ENCODE results near the gene HMCN2. TPM values are rescaled to one million over a fixed set of nuclear protein-coding genes. Genes with fewer than 3 reads are reported as not detected.

The HMCN2 gene
- total RNA-seq, 1 donor from 2014 or later, result 0.64 TPM

DNA sequence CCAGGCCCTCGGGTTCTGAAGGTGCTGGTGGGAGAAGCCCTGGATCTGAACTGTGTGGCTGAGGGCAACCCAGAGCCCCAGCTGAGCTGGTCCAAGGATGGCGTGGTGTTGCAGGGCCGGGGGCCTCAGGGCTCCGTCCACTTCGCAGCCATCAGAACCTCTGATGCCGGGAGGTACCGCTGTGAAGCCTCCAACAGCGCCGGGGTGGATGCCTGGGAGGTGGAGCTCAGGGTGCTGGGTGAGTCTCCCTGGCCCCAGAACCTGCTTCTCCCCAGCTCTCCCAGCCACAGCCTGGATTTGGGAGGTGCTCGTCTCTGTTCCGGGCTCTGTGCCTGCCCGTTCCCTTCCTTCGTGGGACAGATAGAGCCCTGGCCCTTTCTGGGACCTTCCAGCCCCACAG lies 75.6 kb downstream of the HMCN2 start:
- DNase-seq (ENCODE audit: extremely low read depth, low read depth, low spot score), result no peak

DNA sequence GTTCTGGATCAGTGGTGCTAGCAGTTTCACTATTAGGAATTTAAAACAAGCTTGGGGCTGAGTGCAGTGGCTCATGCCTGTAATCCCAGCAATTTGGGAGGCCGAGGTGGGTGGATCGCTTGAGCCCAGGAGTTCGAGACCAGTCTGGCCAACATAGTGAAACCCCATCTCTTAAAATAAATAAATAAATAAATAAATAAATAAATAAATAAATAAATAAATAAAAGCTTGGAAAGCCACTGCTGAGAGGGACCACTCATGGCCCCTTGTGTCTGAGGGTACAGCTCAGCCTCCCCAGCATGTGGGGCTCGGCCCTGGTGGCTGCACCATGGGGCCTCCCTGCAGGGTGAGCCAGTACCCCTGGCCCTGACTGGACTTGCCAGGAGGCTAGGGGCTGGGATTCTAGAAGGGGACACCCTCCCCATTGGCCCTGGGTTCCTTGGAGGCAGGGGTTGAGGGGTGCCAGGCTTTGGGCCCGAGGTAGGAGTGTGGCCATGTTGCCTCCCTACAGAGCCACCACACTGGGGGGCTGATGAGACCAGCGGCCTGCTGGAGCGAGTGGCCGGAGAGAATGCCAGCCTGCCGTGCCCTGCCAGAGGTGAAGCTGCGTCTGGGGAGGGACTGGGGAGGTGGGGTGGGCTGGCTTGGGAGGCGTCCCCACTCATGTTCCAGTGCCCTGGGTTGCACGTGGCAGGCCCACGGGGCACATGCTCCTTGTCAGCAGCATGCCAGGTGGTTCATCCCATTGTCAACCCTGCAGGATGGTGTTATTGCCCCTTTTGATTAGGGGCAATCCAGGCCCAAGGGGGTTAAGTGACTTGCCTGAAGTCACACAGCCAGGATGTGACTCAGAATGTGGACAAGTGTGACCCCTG lies 76.5 kb downstream of the HMCN2 start:
- no peak for DNase-seq (ENCODE audit: extremely low read depth, low read depth, low spot score)

DNA sequence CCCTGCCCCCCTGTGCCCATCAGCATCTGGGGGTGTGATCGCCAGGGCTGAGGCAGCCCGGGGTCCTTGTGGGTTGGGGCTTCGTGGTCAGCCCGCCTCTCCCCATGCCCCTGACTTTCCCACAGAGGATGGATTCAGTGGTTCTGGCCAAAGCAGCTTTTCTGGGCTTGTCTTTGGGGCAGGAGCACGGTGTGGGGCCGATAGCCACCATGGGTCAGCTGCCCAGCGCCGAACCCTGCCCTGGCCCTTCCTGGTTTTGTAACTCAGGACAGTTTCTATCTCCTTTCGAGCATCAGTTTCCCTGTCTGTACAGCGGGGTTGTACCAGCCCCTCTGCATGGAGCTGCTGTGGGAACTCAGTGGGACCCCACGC lies 77.1 kb downstream of the HMCN2 start:
- DNase-seq (ENCODE audit: extremely low read depth, low read depth, low spot score), result no peak

DNA sequence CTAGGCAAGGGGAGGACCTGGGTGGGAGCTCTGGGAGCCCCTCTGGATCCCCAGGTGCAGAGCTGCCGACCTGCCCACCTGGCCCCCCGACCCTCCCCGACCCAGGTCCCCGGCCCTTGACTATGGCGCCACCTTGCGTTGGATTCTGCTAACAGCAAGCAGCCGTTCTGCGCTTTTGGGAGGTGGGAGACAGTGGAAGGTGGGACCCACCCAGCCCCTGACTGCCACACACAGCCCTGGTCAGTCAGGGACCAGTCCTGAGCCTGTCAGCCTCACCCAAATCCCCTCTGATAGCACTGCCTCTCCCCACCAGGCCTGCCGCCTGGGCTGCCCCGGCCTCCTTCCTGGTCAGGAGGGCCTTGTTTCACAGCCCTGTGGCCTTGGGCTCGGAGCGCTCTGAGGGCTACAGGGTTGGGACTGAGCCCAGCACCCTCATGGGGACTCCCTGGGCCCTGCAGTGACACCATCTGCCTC lies 77.9 kb downstream of the HMCN2 start:
- DNase-seq (ENCODE audit: extremely low read depth, low read depth, low spot score), result no peak

DNA sequence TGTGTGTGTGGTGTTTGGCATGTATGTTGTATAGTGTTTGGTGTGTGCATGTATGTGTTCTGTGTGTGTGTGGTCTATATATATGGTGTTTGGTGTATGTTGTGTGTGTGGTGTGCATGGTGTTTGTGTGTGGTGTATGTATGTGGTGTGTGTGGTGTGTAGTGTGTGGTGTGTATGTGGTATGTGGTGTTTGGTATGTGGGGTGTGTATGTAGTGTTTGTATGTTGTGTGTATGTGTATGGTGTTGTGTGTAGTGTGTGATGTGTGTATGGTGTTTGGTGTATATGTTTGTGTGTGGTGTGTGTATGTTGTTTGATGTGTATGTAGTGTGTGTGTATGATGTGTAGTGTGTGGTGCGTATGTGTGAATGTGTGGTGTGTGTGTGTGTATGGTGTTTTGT lies 78.8 kb downstream of the HMCN2 start:
- DNase-seq (ENCODE audit: extremely low read depth, low read depth, low spot score), result no peak

DNA sequence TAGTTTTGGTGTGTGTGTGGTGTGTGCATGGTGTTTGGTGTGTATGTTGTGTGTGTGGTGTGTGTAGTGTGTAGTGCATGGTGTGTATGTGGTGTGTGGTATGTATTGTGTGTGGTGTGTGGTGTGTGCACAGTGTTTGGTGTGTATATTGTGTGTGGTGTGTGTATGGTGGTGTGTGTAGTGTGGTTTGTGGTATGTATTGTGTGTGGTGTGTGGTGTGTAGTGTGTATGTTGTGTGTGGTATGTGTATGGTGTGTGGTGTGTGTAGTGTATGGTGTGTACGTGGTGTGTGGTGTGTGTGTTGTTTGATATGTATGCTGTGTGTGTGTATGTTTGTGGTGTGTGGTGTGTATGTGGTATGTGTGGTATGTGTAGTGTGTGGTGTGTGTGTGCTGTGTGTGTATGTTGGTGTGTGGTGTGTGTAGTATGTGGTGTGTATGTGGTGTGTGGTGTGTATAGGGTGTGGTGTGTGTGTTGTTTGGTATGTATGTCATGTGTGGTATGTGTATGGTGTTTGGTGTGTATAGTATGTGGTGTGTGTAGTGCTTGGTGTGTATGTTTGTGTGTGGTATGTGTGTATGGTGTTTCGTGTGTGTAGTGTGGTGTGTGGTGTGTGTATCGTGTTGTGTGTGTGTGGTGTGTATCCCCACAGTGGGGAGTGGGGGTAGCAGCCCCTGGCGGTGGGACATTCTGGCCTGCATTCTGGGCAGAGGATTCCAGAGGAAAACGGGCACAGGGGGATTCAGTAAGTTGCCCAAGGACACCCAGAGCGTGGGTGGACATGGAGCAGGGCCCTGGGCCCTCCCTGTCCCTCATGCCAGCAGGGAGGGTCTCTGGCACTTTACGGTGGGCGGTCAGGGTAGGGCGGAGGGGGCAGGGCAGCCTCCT lies 79.7 kb downstream of the HMCN2 start:
- no peak for DNase-seq (ENCODE audit: extremely low read depth, low read depth, low spot score)

- no peak for DNase-seq (ENCODE audit: extremely low read depth, low read depth, low spot score)
Measured at GRCh38 chr9:130345897-130346385, 80.4 kb downstream of the HMCN2 start.

DNA sequence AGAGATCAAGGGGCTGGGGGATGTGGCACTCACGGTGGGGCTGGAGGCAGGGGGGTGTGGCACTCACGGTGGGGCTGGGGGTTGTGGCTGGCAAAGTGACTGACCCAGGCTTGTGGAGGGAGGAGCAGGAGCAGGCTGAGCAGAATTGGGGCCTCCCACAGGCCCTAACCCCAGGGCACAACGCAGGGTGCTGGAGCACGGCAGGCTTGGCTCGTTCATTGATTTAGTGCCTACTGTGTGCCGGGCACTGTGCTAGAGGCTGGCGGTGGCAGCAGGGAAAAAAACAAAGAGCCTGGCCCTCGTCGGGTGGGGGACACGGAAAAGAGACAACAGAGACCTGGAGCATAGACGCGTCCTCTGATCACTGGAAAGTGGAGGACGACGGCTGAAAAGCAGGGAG lies 80.9 kb downstream of the HMCN2 start:
- DNase-seq (ENCODE audit: extremely low read depth, low read depth, low spot score), result no peak

GRCh38 chr9:130347036-130347435 lies 81.5 kb downstream of the HMCN2 start:
- DNase-seq (ENCODE audit: extremely low read depth, low read depth, low spot score), result no peak

- no peak for DNase-seq (ENCODE audit: extremely low read depth, low read depth, low spot score)
Measured at GRCh38 chr9:130347931-130348330, 82.4 kb downstream of the HMCN2 start.

- no peak for DNase-seq (ENCODE audit: extremely low read depth, low read depth, low spot score)
Measured at GRCh38 chr9:130348341-130348740, 82.8 kb downstream of the HMCN2 start.

GRCh38 chr9:130348881-130349280 lies 83.3 kb downstream of the HMCN2 start:
- no peak for DNase-seq (ENCODE audit: extremely low read depth, low read depth, low spot score)

GRCh38 chr9:130349398-130349797 lies 83.8 kb downstream of the HMCN2 start:
- no peak for DNase-seq (ENCODE audit: extremely low read depth, low read depth, low spot score)

DNA sequence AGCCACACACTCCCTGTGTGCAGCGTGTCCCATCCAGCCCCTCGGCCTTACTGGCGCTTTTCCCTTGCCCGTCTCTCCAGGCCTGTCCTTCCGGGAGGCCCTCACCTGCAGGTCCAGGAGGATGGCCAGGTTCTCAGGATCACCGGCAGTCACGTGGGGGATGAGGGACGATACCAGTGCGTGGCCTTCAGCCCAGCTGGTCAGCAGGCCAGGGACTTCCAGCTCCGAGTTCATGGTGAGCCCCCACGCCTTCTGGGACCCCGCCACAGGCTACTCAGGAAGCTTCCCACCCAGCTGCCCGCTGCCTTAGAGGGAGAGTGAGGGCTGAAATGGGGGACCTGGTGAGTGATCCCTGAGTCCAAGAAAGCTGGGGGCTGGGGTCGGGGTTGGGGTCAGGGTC lies 85.8 kb downstream of the HMCN2 start:
- DNase-seq (ENCODE audit: extremely low read depth, low read depth, low spot score), result no peak

- DNase-seq (ENCODE audit: extremely low read depth, low read depth, low spot score), result no peak
Measured at GRCh38 chr9:130352081-130352480, 86.5 kb downstream of the HMCN2 start.

DNA sequence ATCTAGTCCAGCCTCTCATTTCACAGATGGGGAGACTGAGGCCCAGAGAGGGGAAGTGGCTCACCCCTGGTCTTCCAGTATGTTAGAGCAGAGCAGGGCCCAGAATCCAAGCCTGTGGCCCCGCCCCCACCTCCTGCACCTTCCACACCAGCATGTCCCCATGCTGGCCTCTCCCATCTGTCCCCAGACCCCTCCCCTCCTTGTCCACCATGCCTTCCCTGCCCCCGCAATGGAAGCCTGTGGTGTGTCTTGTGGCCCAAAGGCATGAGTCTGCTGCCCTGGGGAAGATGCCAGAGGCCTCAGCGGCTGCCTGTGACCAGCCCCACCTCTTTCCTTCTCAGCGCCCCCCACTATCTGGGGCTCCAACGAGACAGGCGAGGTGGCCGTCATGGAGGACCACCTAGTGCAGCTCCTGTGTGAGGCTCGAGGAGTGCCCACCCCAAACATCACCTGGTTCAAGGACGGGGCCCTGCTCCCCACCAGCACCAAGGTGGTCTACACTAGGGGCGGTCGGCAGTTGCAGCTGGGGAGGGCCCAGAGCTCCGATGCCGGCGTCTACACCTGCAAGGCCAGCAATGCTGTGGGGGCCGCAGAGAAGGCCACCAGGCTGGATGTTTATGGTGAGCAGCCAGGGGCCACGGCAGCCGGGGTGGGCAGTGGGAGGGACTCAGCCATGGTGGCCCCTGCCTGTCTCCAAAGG lies 87.2 kb downstream of the HMCN2 start:
- no peak for DNase-seq (ENCODE audit: extremely low read depth, low read depth, low spot score)

DNA sequence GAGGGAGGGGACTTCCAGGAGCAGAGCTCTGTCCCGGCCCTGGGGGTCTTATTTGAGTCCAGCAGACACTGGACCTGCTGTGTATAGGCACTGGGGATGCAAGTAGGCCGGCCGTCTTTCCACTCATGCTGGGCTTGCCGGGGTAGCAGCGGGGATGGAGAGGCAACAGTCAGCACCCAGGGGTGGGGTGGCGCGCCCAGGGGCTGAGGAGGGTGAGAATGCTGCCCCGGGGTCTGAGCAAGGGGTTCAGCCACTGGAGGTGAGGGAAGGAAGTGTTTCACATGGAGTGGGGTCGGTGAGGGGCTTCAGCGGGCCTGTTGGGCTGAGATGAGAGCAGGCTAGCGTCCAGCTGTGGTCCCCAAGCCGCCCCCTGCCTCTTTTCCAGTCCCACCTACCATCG lies 88.8 kb downstream of the HMCN2 start:
- no peak for DNase-seq (ENCODE audit: extremely low read depth, low read depth, low spot score)

- DNase-seq (ENCODE audit: extremely low read depth, low read depth, low spot score), result no peak
Measured at GRCh38 chr9:130354806-130355205, 89.2 kb downstream of the HMCN2 start.

DNA sequence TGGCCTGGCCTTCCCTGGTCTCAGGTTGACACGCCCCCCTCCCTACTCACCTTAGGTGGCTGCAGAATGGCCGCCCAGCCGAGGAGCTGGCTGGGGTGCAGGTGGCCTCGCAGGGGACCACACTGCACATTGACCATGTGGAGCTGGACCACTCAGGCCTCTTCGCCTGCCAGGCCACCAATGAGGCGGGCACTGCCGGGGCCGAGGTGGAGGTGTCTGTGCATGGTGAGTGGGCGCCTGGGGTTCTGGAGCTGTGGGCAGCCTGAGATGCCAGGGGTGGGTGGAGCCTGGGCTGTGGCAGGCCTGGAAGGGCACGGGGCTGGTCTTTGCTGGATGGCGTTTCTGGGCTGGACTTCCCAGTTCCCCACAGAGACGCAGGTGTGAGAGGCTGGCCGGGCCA lies 90.5 kb downstream of the HMCN2 start:
- no peak for DNase-seq (ENCODE audit: extremely low read depth, low read depth, low spot score)

GRCh38 chr9:130356877-130357584 lies 91.5 kb downstream of the HMCN2 start:
- DNase-seq (ENCODE audit: extremely low read depth, low read depth, low spot score), result no peak

All from glomerular endothelial cell (primary cell).